Activated CD8-positive, alpha-beta memory T cell treated with anti-CD3 and anti-CD28 coated beads for 24 hours (primary cell): ENCODE results near the gene FOSL2.

Experiments
- DNase-seq: peaks from one replicate; pipeline ENCODE4 v3.0.0-alpha.2; 2020

FOSL2 gene

DNA sequence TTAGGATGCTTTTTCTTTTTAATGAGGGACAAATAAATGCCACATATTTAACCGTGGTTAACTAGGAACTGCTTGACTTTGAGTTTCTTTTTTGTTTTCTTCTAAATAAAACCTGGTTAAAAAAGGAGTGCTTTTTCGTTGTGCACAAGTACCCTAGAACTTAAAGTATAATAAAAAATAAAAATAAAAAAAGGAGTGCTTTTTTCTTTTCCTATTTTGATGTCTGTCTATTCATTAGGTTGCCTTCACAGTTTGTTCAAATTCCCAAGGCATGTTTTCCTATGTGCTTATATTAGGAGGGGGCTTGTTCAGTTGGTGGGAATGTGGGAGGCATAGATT lies 4.4 kb downstream of the FOSL2 start:
- DNase-seq, result no peak

DNA sequence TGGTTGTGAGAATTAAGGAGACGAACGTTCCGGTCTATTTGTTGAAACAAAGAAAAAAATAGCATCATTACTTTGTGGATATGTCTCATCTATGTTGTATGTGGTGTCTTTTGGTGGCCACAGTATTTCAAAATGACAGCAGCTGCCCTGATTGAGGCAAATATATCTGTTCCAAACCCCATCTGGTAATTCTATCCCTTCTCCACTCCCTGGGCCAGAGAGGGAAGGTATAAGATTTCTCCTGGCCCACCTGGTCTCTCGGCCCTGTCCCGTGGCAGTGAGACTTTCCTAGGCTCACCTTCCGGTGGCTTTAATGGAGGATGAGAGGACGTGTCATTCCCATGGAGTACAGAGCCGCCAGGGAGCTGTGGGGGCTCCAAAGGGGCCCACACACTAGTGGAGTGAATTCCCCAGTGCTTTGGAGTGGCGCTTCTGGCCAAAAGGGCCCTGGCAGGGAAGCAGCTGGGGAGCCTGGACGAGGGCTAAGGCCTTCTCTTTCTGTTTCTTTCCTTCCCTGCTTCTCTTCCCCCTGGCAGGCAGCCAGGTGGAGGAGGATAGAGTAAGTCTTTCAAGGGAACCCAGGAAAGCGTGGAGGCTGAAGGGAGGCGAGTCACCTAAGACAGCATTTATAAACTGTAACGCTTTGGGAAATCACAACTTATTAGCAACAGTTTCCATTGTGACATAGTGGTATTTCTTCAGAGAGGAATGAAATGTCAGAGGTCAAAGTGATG lies 5.6 kb downstream of the FOSL2 start:
- DNase-seq, result no peak

DNA sequence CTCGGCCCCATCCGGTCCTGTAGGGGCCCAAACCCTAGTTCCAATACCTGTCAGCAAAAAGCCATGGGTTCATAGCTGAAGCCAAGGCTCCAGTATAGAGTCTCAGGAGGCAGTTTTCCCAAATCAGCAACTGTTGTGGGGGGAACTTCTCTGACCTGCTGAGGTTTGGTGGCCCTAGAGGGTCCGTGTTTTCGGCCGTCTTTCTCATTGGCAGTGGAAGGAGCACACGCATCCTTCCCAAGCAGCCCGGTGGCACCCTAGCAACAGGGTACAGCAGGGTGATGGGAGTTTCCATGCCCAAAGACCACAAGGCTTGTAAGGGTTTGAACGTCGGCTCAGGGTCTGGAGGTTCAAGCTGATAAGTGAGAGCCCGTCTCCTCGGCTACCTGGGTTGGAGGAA lies 6.6 kb downstream of the FOSL2 start:
- no peak for DNase-seq

DNA sequence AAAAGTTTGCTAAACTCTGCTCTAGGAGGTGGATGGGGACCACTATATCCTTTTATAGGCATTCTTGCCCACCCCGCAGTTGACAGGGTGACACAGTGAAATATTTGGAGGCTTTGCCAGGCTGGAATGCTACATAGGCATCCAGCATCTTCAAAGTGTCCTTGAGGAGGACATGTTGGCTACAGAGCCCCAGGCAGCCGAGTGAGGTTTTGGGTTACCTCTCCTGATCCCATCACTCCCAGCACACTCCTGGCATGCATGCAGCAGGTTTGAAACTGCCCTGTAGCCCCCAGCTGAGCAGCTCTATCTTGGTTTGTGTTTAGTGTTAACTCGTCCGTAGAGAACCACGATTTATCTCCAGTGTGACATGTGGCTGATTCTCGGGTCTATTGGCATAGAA lies 7.3 kb downstream of the FOSL2 start:
- DNase-seq, result no peak

DNA sequence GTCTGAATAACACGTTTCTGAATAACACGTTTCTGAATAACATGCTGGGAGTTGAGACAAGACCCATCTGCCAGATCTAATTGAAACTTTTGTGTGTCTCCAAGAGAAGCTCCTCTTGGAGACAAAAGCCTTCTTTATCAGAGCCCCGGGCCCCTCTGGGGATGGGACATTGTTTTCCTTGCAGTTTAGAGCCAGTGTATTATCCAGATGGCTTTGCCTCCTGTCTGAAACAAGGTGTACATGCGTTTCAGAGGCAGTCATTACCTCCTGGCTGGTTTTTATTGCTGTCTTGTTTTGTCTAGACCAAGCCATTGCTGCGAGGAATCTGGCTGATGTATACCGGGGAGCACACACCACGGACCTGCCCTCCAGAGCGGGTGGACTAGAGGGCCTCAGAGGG lies 7.8 kb downstream of the FOSL2 start:
- no peak for DNase-seq

DNA sequence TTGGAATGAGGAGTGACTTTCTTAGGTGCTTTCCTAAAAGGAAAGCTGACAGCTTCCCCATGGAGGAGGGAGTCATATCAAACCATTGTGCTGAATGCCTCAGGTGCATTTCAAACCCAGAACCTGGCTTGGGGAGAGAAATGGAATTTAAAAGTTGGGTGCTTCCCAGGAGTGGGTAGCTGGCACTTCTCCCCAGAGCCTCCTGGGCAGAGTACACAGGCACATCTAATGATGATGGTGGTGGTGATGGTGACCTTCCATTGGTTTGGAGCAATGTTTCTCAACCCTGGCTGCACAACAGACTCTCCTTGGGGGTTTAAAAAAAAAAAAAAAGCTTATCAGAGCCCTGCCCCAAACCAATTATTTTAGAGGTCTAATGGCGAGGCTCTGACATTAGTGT lies 8.3 kb downstream of the FOSL2 start:
- no peak for DNase-seq

DNA sequence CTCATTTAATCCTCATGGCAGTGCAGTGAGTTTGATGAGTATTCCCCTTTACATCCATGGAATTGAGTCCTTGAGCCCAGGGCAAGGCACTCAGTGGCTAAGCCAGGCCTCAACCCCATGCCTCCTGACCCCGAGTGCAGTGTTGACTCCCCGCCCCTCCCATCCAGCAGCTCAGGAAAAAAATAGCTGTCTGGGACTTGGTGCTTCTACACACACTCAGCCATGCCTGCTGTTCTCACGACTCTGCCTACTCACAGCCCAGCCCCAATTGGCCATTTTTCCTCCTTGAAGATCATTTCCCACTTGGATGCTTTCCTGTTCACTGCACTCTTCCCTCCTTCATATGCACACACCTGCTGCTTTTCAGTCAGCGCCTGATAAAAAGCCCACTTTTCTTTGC lies 8.8 kb downstream of the FOSL2 start:
- no peak for DNase-seq

DNA sequence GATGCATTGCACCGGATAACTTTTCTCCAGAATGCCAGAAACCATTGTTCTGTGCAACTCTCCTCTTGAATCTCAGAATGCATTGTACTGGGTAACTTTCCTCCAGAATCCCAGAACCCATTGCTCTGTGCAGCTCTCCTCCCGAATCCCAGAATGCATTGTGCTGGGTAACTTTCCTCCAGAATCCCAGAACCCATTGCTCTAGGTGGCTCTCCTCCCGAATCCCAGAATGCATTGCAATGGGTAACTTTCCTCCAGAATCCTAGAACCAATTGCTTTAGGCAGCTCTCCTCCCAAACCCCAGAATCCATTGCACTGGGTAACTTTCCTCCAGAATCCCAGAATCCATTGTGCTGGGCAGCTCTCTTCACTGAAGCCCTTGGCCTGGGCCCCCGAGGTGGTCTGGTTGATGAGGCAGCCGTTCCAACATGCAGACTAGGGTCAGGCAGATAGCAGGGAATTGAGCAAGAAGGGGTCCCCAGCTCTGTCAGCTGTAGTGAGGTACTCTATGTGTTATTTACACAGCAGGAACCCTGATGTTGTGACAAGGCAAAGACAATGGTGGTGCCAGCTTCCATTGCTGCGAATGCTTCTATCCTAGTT lies 9.4 kb downstream of the FOSL2 start:
- DNase-seq, result no peak

DNA sequence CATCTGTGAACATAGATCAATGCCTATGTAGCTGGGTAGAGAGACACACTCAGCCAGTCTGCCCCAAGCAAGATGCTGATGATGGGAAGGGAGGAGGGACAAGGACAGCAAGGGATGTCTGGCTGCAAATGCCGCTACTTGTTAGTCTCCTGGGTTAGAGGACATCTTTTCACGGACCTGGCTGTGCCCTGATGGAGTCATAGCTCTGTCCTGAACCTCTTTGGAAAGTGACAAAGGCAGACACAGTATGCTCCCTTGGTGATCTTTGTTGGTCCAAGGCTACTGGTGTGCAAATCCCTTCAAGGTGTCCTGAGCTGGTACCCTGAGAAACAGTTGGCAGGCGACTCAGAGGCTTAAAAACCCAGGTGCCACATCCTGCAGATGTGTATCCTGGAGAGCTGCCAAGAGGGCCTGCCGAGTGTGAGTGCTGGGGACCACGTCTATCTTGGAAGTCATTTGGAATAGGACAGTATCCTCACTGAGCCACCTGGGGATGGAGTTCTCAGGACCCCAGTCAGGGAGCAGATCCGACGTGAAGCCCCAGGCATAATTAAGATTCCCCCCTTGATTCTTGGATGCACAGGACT lies 10.8 kb downstream of the FOSL2 start:
- DNase-seq, result no peak

DNA sequence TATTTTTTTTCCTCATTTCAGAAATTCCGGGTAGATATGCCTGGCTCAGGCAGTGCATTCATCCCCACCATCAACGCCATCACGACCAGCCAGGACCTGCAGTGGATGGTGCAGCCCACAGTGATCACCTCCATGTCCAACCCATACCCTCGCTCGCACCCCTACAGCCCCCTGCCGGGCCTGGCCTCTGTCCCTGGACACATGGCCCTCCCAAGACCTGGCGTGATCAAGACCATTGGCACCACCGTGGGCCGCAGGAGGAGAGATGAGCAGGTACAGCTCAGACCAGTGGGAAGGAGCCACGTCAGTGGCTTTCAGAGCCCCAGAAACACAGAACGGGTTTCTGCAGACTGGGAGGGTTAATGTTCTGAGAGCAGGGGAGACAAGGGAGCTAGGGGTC lies 11.4 kb downstream of the FOSL2 start:
- DNase-seq, result no peak

DNA sequence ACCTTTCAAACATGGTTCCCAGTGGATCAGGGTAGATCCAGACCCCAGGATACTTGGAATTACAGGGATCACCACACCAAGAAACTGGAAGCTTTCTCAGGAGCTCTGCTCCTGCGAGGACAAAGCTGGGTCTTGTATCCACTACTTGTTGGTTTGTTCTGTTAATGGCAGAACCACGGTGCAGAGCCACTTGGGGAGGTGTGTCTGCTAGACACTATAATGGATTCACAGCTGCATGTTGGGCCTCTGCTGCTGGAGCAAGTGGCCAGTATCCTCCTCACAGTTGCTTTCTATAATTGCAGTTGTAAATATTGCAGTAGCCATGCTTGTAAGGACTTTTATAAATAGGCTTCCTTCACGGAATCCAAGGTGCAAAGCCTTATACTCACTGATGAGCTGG lies 12.9 kb downstream of the FOSL2 start:
- DNase-seq, result no peak

DNA sequence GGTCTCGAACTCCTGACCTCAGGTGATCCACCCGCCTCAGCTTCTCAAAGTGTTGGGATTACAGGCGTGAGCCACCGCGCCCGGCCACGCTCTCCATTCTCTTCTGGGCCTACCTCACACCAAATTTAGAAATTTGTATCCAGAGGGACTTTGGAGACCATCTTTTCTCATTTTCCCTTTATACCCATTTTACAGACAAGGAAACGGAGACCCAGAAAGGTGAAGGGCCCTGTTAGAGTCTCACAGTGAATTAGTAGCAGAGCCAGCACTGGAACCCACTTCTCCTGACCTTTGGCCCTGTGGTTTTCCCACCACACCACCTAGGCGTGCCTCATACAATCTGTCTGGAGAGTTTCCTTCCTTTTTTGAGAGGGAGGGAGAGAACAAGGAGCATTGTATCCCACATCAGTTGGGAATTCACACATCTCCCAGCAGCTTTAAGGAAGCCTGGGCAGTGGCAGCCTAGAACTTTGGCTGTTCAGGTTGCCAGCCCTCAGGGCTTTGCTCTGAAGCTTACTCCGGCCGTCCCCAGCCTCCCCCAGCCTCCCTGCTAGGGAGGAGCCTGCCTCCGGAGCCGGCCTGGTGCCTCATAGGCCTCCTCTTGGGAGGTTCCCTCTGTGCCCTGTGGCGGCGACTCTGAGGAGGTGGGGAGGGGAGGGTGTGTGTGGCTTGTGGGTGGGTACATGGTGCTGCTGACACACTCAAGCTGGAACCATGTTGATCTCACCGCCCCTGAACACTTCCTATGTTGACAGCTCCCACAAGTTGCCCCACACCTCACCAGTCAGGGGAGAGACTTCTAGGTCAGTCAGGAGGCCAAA lies 13.8 kb downstream of the FOSL2 start:
- peak; percentile 78 for DNase-seq

DNA sequence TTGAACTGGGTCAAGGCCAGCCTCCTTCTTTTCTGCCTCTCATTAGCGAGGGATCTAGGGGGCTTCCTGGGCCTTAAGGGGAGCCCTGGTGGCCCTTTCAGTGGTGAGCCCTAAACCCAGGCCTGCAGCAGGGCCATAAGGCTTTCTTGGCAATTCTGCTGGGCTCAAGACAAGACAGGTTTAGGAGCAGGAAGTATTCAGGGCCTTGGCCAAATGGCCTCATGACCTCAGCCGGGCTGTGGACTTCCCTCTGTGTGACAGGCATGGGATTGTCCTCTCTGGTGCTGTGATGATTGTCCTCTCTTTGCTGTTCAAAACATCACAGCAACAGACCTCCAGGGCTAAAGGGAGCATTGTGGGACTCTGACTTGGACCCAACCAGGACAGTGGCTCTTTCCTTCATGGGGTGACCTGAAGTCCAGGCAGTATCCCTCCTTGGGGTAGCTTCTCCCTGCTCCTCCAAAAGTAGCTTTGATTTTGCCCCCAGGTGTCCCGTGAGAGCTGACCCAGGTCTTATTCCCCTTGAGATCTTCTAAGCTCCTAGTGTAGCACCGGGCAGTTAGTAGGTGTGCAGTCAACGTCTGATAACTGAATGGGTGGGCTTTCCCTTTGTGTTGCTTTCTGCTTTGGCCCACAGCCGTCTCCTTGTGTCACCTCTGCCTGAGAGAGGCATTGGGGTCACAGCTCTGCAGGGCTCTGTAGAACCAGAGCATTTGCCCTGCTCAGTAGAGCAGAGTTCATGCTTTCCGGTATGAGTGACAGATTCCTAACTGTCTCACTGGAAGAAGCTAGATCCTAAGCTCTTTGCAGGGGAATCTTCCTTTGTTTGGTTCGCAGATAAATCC lies 14.7 kb downstream of the FOSL2 start:
- no peak for DNase-seq

DNA sequence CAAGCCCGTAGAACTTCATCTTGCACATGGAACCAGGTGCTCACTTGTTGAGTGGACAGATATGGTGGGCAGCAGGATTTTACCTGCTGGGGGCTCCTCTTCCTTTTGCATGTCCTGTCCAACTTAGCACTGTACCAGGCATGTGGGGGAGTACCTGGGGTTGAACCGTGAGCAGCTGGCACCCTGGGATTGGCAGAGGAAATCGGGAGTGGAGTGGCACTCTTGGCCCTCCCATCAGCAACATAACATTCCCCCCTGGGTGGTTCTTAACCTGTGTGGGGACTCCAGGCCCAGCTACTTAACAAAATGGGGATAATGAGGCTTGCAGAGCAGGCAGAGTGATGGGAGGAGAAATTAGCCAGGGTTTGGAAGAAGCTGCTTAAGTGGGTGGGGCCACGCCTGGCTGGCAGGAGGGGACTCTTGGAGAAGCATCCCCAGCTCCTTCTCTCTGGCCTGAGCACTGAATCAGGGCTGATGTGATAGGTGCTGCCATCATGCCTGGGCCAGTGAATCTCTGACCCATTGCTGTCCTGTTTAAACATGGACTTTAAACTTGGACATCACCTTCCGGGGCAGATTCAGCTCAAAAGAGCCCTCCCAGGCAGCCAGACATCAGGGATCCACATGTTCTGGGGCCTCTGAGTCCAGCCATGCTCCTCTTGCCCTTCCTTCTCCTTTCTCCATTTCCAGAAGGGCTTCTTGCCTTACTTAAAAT lies 15.5 kb downstream of the FOSL2 start:
- no peak for DNase-seq

DNA sequence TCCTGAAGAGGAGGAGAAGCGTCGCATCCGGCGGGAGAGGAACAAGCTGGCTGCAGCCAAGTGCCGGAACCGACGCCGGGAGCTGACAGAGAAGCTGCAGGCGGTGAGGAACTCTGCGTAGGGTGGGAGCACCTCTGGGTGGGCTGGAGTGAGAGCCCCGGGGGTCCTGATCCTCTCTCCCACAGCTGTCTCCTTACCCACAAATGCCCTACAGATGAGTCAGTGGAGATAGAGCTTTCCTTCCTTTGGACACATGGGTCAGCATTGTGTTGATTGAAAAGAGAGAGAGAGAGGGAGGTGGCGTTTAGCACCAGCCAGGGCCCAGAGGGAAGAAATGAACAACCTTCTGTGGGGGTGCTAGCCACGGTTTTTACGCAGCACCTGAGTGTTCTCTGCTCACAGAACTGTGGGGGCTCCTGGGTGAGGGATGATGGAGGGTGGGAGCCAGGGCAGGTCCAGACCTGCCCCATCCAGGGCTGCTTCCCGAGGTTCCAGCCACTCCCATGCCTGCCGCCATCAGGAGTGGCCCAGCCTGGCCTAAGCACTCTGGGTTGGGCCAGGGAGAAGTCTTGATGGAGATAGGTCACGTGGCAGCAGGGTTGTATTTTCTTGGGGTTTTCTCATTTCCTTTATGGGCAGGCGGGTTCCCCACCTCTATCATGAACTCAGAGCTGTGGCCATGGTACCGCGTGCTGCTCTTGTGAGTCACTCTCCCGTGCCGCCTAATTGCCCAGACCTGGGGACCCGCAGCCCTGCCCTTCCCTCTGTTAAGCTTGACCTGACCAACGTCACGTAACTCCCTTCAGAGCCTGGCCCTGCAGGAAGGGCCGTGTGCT lies 16.3 kb downstream of the FOSL2 start:
- DNase-seq, result peak; percentile 81

DNA sequence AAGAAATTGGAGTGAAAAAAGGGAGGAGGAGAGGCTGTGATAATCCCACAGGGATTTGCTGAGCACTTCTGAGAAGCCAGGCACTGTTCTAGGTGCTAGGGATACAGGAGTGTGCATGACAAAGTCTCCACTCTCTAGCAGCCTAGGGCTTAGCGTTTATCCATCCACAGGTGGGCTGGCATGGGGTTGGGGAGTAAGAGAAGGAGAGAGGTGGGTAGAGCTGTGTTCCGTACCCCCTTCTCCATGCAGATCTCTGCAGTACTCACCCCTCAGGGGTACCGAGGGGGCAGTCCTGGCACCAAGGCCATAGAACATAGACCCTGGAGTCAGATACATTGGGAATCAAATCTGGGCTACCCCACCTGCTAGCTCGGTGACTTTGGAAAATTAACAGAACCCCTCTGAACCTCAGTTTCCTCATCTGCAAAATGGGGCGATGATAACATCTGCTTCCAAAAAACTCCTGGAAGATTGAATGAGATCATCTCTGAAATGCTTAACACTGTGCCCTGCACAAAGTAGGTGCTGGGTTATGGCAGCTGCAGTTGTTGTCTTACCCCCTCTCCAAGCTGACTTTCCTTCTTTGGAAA lies 18.6 kb downstream of the FOSL2 start:
- DNase-seq, result no peak

DNA sequence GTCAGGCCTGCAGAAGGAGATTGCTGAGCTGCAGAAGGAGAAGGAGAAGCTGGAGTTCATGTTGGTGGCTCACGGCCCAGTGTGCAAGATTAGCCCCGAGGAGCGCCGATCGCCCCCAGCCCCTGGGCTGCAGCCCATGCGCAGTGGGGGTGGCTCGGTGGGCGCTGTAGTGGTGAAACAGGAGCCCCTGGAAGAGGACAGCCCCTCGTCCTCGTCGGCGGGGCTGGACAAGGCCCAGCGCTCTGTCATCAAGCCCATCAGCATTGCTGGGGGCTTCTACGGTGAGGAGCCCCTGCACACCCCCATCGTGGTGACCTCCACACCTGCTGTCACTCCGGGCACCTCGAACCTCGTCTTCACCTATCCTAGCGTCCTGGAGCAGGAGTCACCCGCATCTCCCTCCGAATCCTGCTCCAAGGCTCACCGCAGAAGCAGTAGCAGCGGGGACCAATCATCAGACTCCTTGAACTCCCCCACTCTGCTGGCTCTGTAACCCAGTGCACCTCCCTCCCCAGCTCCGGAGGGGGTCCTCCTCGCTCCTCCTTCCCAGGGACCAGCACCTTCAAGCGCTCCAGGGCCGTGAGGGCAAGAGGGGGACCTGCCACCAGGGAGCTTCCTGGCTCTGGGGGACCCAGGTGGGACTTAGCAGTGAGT lies 19.4 kb downstream of the FOSL2 start:
- DNase-seq, result no peak

DNA sequence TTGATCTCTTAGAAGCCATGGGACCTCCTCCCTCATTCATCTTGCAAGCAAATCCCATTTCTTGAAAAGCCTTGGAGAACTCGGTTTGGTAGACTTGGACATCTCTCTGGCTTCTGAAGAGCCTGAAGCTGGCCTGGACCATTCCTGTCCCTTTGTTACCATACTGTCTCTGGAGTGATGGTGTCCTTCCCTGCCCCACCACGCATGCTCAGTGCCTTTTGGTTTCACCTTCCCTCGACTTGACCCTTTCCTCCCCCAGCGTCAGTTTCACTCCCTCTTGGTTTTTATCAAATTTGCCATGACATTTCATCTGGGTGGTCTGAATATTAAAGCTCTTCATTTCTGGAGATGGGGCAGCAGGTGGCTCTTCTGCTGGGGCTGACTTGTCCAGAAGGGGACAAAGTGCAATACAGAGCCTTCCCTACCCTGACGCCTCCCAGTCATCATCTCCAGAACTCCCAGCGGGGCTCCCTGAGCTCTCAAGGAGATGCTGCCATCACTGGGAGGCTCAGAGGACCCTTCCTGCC lies 20.0 kb downstream of the FOSL2 start:
- DNase-seq, result no peak

DNA sequence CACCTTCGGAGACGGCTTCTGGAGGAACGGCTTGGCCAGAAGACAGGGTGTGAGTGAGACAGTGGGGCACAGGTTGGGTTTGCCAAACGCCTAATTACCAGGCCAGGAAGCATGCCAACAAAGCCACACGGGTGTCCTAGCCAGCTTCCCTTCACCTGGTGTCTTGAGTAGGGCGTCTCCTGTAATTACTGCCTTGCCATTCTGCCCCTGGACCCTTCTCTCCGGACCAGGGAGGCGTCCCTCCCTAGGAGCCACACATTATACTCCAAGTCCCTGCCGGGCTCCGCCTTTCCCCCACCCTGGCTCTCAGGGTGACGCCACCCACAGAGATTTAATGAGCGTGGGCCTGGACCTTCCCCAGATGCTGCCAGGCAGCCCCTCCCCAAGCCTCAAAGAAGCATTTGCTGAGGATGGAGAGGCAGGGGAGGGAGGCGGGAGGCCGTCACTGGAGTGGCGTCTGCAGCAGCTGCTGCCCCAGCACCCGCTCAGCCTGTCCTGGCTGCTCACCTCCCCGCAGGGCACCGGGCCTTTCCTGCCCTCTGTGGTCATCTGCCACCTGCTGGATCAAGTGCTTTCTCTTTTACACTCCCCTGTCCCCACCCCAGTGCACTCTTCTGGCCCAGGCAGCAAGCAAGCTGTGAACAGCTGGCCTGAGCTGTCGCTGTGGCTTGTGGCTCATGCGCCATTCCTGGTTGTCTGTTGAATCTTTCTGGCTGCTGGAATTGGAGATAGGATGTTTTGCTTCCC lies 20.7 kb downstream of the FOSL2 start:
- no peak for DNase-seq
